ENCODE results near the gene XCL2.

- TF ChIP-seq CTCF (conservative IDR thresholded peaks at IDR 0.05; ENCODE audit: low read length) (no peak), EZH2phosphoT487 (IDR thresholded peaks at IDR 0.05; ENCODE audit: borderline replicate concordance, low read depth, low read length) (no peak)
These were observed 28.8 kb upstream of the XCL2 start for GRCh38 chr1:168572633-168573032.

All from OCI-LY7 (cell line).